WTC11 (cell line): Measurements from ENCODE around the gene HBQ1. TPM values are rescaled to one million over a fixed set of nuclear protein-coding genes. Genes with fewer than 3 reads are reported as not detected.
"Not testable (repeated sequence)": the region's sequence is repeated elsewhere in the genome, so short reads cannot be mapped to it uniquely, and the experiment has no call there.

Source experiments
- ATAC-seq: fragments of 200-7000 bp; cut with Tn5 transposase; 2 replicates; pipeline ENCODE4 v1.10.0; 2021; ENCODE audit warnings: mild to moderate bottlenecking, moderate library complexity
- CTCF ChIA-PET: fragments of 300-600 bp; sonication (Branson Sonifier 250); formaldehyde crosslinking; loops from one replicate; lab custom pipeline; 2021; ENCODE audit warnings: antibody characterized with exemption; lab: Charles Lee
- POLR2A ChIA-PET: fragments of 350-600 bp; sonication (Branson Sonifier 250); formaldehyde crosslinking; loops from one replicate; lab custom pipeline; 2021; ENCODE audit warnings: antibody characterized with exemption; lab: Charles Lee
- DNase-seq: peaks from one replicate; pipeline ENCODE4 v3.0.0; 2021; ENCODE audit warnings: low spot score
- H3K27ac Mint-ChIP-seq: 2 replicates; pipeline ENCODE4 v1.8.0; 2021; ENCODE audit warnings: mixed read lengths
- H3K27me3 Mint-ChIP-seq: 2 replicates; pipeline ENCODE4 v1.8.0; 2021; ENCODE audit warnings: low read depth, mild to moderate bottlenecking, moderate library complexity, mixed read lengths
- H3K36me3 Mint-ChIP-seq: 2 replicates; pipeline ENCODE4 v1.8.0; 2021; ENCODE audit warnings: mixed read lengths
- H3K4me1 Mint-ChIP-seq: 2 replicates; pipeline ENCODE4 v1.8.0; 2022; ENCODE audit warnings: mixed read lengths
- H3K4me3 Mint-ChIP-seq: 2 replicates; pipeline ENCODE4 v1.8.0; 2021; ENCODE audit warnings: mild to moderate bottlenecking, moderate library complexity, mixed read lengths
- H3K9me3 Mint-ChIP-seq: 2 replicates; pipeline ENCODE4 v1.8.0; 2021; ENCODE audit warnings: mixed read lengths
- AR ChIP-seq: fragments of 250-450 bp; sonication (Bioruptor Pico); IDR thresholded peaks from 2 replicates; pipeline ENCODE4 v1.9.0; 2021; ENCODE audit warnings: mild to moderate bottlenecking
- ATF6 ChIP-seq: sonication (generic); formaldehyde crosslinking; IDR thresholded peaks from 2 replicates; pipeline ENCODE4 v1.8.1; 2023; ENCODE audit warnings: mild to moderate bottlenecking, missing genetic modification reagents
- CREB1 ChIP-seq: sonication (generic); formaldehyde crosslinking; IDR thresholded peaks from 2 replicates; pipeline ENCODE4 v1.8.0; 2023; ENCODE audit warnings: mild to moderate bottlenecking, missing genetic modification reagents
- CREM ChIP-seq: sonication (generic); formaldehyde crosslinking; IDR thresholded peaks from 2 replicates; pipeline ENCODE4 v1.8.1; 2022; ENCODE audit warnings: mild to moderate bottlenecking, missing genetic modification reagents, moderate library complexity
- E2F1 ChIP-seq: sonication (generic); formaldehyde crosslinking; IDR thresholded peaks from 2 replicates; pipeline ENCODE4 v1.8.0; 2022; ENCODE audit warnings: mild to moderate bottlenecking, missing genetic modification reagents
- E2F4 ChIP-seq: sonication (generic); formaldehyde crosslinking; IDR thresholded peaks from 2 replicates; pipeline ENCODE4 v1.8.1; 2022; ENCODE audit warnings: low read depth, mild to moderate bottlenecking, moderate library complexity, missing genetic modification reagents, borderline replicate concordance
- ESRRA ChIP-seq: sonication (generic); formaldehyde crosslinking; IDR thresholded peaks from 2 replicates; pipeline ENCODE4 v1.8.1; 2022; ENCODE audit warnings: mild to moderate bottlenecking, missing genetic modification reagents, borderline replicate concordance
- IRF1 ChIP-seq: sonication (generic); formaldehyde crosslinking; IDR thresholded peaks from 2 replicates; pipeline ENCODE4 v1.8.0; 2023; ENCODE audit warnings: missing genetic modification reagents
- NFATC4 ChIP-seq: fragments of 250-450 bp; sonication (Bioruptor Pico); IDR thresholded peaks from 2 replicates; pipeline ENCODE4 v1.9.0; 2021; ENCODE audit warnings: mild to moderate bottlenecking
- total RNA-seq: library from RNA; stranded (reverse); gene quantifications from 3 replicates; pipeline ENCODE4 v1.2.3, GENCODE V29; 2021

Gene HBQ1
- total RNA-seq, 1 experiment from 2014 or later = 3.0 TPM

- ATAC-seq (no peak), DNase-seq (no peak)
- Mint-ChIP-seq H3K36me3 (peaks cover 81% of the 10 kb centered on the region), H3K27ac (no peak overlapping the region; the same call in 1 of the 2 replicates), H3K9me3 (no peaks in the 10 kb centered on the region), H3K4me3 (no peak overlapping the region), H3K27me3 (no peaks in the 10 kb centered on the region), H3K4me1 (no peaks in the 10 kb centered on the region)
- no peak for TF ChIP-seq ATF6 (CRISPR knock-in tag)
- TF ChIP-seq IRF1 (CRISPR knock-in tag) = no peak
- TF ChIP-seq AR (CRISPR knock-in tag) = no peak
- TF ChIP-seq NFATC4 = no peak
- no peak for TF ChIP-seq E2F4 (CRISPR knock-in tag)
- no peak for TF ChIP-seq E2F1 (CRISPR knock-in tag)
- no peak for TF ChIP-seq CREB1 (CRISPR knock-in tag)
- ChIA-PET CTCF (no interaction called here), POLR2A (no interaction called here)
Measured at GRCh38 chr16:194516-194915, 14.3 kb downstream of the HBQ1 start.

GRCh38 chr16:200388-200787, 20.1 kb downstream of the HBQ1 start:
- no peaks in the 10 kb centered on the region for H3K9me3 Mint-ChIP-seq
- H3K4me3 Mint-ChIP-seq = no peak overlapping the region
- H3K27ac Mint-ChIP-seq = no peak overlapping the region
- POLR2A ChIA-PET = interaction anchor here (0.6 kb wide), 1 partner anchor 35 kb away, joined by 3 read pairs; no protein-coding TSS in a partner anchor
- H3K4me1 Mint-ChIP-seq = no peaks in the 10 kb centered on the region
- ATAC-seq = no peak
- peaks cover 66% of the 10 kb centered on the region for H3K36me3 Mint-ChIP-seq
- CTCF ChIA-PET = interaction anchor here (0.7 to 1.4 kb wide), 4 partner anchors 11 to 103 kb away, joined by 3 to 5 read pairs (median 4); no protein-coding TSS in a partner anchor
- no peaks in the 10 kb centered on the region for H3K27me3 Mint-ChIP-seq
- DNase-seq = no peak
- no peak for TF ChIP-seq ESRRA (CRISPR knock-in tag)

- Mint-ChIP-seq H3K4me3 (no peak overlapping the region), H3K36me3 (peaks cover 67% of the 10 kb centered on the region), H3K27ac (no peak overlapping the region), H3K9me3 (no peaks in the 10 kb centered on the region), H3K27me3 (no peaks in the 10 kb centered on the region), H3K4me1 (no peaks in the 10 kb centered on the region)
- ATAC-seq (no peak), DNase-seq (no peak)
- ChIA-PET POLR2A (no interaction called here), CTCF (no interaction called here)
- no peak for TF ChIP-seq CREM (CRISPR knock-in tag)
Measured at GRCh38 chr16:203246-203645, 23.0 kb downstream of the HBQ1 start.

- ATAC-seq, DNase-seq, POLR2A ChIA-PET, H3K4me1 Mint-ChIP-seq, CTCF ChIA-PET, H3K4me3 Mint-ChIP-seq, H3K27ac Mint-ChIP-seq, H3K27me3 Mint-ChIP-seq, H3K9me3 Mint-ChIP-seq: not testable (repeated sequence)
- peaks cover 64% of the 10 kb centered on the region for H3K36me3 Mint-ChIP-seq
Measured at GRCh38 chr16:204046-204445, 23.8 kb downstream of the HBQ1 start.

GRCh38 chr16:209359-209758, 29.1 kb downstream of the HBQ1 start:
- H3K27me3 Mint-ChIP-seq, H3K27ac Mint-ChIP-seq, H3K4me1 Mint-ChIP-seq, DNase-seq, H3K9me3 Mint-ChIP-seq, POLR2A ChIA-PET, H3K4me3 Mint-ChIP-seq, ATAC-seq: not testable (repeated sequence)
- H3K36me3 Mint-ChIP-seq = peaks cover 72% of the 10 kb centered on the region
- CTCF ChIA-PET = interaction anchor here (0.7 to 1.2 kb wide), 2 partner anchors 109 to 144 kb away, joined by 3 read pairs; no protein-coding TSS in a partner anchor

GRCh38 chr16:211631-212180, 31.4 kb downstream of the HBQ1 start:
- Mint-ChIP-seq H3K36me3 (peaks cover 69% of the 10 kb centered on the region), H3K27ac (peak overlapping the region; percentile 4; the same call in 1 of the 2 replicates)

More at GRCh38 chr16:211631-212180, 31.4 kb downstream of the HBQ1 start:
- H3K4me3 Mint-ChIP-seq, POLR2A ChIA-PET, H3K4me1 Mint-ChIP-seq, ATAC-seq, H3K27me3 Mint-ChIP-seq, H3K9me3 Mint-ChIP-seq, DNase-seq: not testable (repeated sequence)
- CTCF ChIA-PET = interaction anchor here (1.5 to 2.1 kb wide), 2 partner anchors 105 to 151 kb away, joined by 4 to 6 read pairs; no protein-coding TSS in a partner anchor
